Fibroblast of skin of back (primary cell): Measurements from ENCODE around the gene ABCB8.

Experiments
- DNase-seq: peaks from one replicate; pipeline ENCODE4 v3.0.0-alpha.2; 2013

ABCB8 gene

DNA sequence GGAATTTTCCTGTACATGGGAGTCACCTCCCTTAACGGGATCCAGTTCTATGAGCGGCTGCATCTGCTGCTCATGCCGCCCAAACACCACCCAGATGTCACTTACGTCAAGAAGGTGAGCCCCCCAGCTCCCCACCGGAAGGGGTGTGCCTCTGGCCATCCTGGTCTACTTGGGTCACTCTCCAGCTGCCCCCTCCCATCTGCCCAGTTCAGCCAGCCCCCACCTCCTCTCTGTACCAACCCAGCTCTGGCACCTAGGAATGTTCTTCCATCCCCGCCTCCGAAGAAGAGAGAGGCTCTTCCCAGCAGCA, 47.4 kb downstream of the ABCB8 start:
- DNase-seq: no peak

DNA sequence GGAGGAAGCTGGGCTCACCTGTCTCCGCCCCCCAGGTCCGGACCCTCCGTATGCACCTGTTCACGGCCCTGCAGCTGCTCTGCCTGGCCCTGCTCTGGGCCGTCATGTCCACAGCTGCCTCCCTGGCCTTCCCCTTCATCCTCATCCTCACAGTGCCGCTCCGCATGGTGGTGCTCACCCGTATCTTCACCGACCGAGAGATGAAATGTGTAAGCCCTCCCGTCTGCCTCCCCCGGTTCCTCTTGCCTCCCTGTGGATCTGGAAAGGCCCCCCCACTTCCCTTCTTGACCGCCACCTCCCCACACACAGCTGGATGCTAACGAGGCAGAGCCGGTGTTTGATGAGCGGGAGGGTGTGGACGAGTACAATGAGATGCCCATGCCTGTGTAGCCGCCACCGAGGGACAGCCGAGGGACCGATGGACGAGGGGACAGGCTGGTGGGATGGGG, 47.8 kb downstream of the ABCB8 start:
- DNase-seq: no peak

GRCh38 chr7:151076863-151077704, 48.8 kb downstream of the ABCB8 start:
- peak; percentile 30 for DNase-seq

DNA sequence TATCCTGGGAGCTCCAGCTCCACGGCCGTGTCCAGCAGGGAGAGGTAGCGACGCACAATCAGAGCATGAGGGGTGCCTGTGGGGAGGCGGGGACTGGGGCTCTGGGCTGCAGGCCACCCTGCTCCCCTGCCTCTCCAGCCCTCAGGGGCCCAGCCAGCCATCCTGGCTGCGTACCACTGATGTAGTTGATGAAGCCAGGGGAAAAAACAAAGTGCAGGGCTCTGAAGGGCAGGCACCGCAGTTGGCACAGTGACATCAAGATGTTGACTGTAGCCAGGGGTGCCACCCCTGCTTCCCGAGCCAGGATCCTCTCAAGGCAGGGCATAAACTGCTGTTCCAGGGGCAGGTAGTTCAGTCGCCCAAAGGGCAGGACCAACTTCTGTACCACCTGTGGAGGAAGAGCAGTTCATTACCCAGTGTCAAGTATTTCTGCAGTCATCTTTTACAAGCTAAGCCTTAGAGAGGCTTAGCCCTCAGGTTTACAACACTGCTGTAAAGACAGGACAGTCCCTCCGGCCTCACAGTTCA, 49.5 kb downstream of the ABCB8 start:
- no peak for DNase-seq

GRCh38 chr7:151078233-151079040, 50.2 kb downstream of the ABCB8 start:
- DNase-seq: peak; percentile 68

DNA sequence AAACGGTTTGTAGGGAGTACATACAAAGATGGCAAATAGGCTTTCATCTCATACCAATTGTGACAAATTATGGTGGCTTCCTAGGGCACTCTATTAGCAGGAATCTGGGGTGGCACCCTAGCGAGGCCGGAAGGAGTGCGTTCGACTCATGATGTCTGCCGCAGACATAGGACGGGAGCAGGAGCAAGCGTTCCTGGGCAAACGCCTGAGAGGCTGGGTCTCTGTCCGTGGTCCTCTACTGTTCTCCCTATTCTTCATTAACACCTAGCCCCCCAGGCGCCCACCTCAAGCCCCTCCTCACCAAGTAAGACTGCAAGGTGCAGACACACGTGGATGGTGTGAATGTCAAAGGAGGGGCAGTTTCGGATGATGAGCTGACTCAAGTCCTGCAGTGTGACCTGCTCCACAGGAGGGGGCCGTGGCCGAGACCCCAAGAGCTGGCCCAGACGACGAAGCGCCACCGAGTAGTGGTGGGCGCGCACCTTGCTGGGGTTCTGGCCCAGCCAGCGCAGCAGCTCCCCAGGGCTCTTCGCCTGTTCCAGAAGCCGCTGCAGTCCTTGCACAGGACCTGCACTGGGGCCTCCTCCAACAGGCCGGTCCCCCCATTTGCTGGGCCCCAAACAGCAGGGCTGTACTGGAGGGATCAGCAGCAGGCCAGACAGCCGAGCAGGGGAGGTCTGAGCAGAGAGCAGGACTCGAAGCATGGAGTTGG, 51.1 kb downstream of the ABCB8 start:
- DNase-seq: no peak

DNA sequence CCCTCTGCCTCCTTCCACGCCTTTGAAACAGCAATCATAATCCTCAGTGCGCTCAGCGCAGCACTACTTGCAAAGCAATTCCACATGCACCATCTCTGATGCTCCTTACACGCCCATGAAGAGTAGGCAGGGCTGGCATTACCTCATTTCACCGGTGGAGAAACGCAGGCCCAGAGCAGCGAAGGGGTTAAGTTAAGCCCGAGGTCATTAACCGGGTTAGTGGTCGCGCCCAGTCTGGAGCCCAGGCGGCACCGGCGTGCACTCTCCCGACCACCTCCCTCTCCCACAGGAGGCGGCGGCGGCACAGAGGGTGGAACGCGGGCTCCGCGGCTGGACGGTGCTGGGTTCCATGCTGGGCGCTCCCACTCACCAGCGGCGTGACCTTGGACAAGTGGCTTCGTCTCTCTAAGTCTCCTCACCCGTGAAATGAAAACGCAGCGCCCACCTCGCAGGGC, 51.8 kb downstream of the ABCB8 start:
- peak; percentile 24 for DNase-seq

DNA sequence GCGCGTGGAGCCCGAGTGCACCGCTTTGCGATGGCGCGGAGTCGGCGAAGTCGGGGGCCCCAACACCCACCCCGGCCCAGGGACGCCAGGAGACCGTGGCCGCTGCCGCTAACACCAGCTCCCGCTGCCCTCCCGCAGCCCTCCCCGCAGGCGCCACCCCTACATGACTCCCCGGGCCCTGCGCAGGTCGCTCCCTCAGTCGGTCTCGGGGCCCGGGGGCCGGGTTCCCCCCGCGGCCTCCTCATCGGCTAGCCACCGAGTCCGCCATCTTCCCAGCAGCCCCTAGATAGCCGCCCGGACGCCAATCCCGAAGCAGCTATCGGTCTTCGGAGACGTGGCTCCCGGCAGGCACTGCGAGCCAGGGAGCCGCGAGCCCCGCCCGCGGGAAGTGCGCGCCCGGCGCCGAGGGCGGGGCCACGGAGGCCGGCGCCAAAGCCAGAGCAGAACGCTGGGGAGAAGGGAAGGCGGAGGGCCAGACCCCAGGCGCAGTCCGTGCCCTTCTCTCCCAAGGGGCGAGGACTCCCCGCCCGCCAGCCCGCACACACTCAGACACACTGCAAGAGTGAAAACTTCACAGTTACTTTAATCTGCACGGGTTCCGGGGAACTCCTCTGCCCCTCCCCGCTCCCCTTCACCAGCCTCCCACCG, 52.4 kb downstream of the ABCB8 start, which contains the start of gene FASTK:
FASTK (minus strand) TSS at position 288 of the 648 bp plus-strand sequence; CDS start at position 245, 43 bp downstream.
- peak; percentile 94 for DNase-seq

- peak; percentile 23 for DNase-seq
These were observed 53.2 kb downstream of the ABCB8 start for GRCh38 chr7:151081170-151082101.

- no peak for DNase-seq
These were observed 54.2 kb downstream of the ABCB8 start for GRCh38 chr7:151082141-151083070.

GRCh38 chr7:151083071-151083823, 55.0 kb downstream of the ABCB8 start, which contains the start of gene TMUB1:
Gene TMUB1 (minus strand): TSS chr7:151083493. CDS start chr7:151082563, 930 bp downstream.
- peak; percentile 56 for DNase-seq

- no peak for DNase-seq
These were observed 55.5 kb downstream of the ABCB8 start for GRCh38 chr7:151083824-151084160.

DNA sequence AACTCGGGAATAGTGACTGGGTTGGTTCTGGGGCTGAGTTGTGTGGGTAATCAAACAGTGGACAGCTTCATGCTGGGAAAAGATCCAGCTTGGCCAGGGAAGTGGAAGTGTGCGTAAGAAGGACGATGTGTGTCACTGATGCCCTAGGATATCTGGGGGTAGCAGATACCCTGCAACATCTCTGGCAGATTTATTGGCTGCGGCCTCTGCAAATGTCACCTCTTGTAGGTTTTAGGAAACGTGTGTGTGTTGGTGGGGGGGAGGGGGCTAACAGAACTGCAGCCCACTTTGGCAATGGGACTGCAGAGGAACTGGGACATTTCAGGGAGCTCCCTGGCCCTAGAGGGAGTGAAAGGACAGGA, 57.1 kb downstream of the ABCB8 start:
- DNase-seq: no peak

DNA sequence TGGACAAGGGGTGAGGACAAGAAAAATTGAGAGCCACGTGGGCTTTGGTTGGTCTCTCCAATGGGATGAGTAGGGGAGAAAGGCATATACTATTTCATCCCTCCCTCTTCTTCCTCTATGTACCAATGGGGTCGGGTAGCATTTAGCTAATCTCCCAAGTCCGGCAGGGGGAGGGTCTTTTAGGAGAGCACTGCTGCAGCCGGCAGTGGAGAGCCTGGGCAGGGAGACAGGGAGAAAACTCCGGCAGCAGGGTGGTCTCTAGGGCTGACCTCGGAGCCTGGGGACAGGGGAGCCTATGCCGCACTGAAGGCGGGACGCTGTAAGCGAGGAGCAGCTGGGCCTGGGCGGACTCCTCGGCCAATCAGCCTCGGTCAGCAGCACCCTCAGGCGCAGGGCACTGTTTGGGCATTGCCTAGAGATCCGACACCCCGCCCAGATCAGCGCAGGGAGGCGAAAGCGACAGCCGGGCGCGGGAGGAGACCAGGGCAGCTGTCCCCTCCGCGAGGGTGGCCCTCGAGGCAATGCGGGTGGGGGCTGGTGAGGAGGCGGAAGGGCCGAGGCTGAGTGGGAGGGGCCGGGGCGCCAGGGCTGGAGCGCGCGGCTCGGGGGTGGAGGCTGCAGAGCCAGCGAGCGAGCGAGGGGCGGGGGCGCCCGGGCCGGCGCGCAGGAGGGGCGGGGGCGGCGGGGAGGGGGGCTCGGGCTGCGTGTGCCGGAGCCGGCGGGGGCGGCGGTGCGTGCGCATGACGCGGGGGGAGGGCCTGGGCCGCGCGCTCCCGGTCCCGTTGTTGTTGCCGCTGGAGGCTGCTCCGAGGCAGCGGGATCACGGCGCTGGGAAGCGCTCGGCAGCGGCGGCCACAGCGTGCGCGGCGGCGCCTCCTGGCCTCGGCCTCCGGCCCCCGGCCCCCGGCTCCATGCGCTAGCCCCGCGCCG, 57.7 kb downstream of the ABCB8 start, which contains the start of gene AGAP3:
AGAP3 (plus strand) TSS at position 785 of the 930 bp plus-strand sequence. CDS start 267 bp downstream, outside the sequence.
- peak; percentile 81 for DNase-seq

DNA sequence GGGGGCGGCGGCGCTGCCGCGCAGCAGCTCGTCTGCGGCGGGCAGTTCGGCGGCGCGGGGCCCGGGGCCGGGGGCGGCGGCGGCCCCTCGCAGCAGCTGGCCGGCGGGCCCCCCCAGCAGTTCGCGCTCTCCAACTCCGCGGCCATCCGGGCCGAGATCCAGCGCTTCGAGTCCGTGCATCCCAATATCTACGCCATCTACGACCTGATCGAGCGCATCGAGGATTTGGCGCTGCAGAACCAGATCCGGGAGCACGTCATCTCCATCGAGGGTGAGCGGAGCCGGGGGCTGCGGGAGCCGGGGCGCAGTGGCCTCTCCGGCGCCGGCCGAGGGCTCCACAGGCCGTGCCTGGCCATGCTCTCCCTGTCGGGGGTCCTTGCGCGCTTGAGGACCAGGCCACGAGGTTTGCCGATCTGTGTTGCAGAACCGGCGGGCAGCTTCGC, 58.6 kb downstream of the ABCB8 start:
- peak; percentile 32 for DNase-seq

GRCh38 chr7:151087245-151088018, 59.2 kb downstream of the ABCB8 start:
- DNase-seq: peak; percentile 63
